Stimulated activated CD4-positive, alpha-beta T cell treated with anti-CD3 and anti-CD28 coated beads, Interleukin-1b, Interleukin-23, amount 100 ng/mL, for 4 hours (primary cell): ENCODE measurements around the gene CDH4.

Experiments used
- DNase-seq, 2 donors: peaks; one replicate each; pipeline ENCODE4 v3.0.0-alpha.2; 2020; ENCODE audit warnings: low read depth in 2 of 2

The CDH4 gene

GRCh38 chr20:61815678-61816077 is 563.6 kb downstream of the CDH4 start:
- DNase-seq, result no peak

GRCh38 chr20:61816606-61817460 is 564.8 kb downstream of the CDH4 start:
- DNase-seq, result no peak

DNA sequence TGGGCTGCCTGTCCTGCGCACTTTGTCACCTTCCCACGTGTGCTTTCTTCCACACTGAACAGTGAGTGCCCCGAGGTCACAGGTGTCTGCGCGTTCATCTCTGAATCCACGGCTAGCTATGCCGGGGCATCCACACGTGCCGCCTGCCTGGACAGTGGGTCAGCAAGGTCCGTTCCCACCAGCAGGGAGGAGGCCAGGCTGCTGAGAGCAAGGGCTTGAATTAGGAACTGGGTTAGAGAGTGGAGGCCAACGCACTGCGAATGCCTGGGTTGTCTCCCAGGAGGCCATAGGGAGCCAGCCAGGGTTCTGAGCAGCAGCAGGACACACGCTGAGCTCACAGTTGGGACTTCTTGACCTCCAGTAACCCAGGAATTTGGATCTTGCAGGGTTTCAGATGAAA is 565.5 kb downstream of the CDH4 start:
- DNase-seq, result no peak

GRCh38 chr20:61818746-61819573 is 566.9 kb downstream of the CDH4 start:
- no peak for DNase-seq

- no peak for DNase-seq
Measured at GRCh38 chr20:61819574-61819846, 567.4 kb downstream of the CDH4 start.

DNA sequence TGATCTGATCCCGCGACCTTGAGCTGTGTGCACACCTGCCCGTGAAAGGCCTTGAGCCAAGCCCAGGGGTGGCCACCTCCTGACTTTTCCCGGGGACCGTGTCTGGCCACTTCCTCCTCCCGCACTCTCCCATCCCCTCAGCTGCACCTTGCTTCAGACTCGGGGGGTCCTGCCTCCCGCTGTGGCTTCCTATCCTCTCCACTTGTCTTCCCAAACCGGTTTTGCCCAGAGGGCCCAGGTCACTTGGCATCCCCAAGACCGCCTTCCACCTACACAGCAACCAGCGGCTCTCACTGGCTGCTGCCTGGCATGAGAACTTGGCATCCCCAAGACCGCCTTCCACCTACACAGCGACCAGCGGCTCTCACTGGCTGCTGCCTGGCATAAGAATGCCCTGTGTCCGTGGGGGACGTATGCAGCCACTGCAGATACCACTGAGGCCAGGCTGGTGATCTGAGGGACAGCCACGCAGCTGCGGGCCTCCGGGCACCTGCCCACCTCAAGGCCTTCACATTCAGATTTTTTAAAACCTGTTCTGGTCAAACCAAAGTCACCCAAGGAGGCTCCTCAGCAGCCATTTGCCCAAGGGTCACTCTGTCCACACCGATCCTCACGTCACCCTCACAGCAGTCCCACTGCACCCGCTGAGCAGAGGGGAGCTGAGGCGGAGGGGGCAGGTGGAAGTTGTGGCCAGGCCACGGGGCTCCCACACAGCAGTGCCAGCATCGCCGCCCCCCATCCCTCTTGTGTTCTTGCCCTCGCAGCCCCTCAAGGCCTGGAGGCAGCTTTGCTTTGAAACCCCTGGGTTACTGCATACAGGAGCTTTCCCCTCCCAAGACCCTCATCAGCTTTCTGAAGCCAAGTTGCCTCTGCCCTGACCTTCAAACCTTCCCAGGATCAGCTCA is 568.1 kb downstream of the CDH4 start:
- no peak for DNase-seq

GRCh38 chr20:61821735-61822134 is 569.7 kb downstream of the CDH4 start:
- DNase-seq, result no peak

GRCh38 chr20:61822396-61822795 is 570.3 kb downstream of the CDH4 start:
- DNase-seq, result no peak

- DNase-seq, result no peak
Measured at GRCh38 chr20:61823242-61823641, 571.2 kb downstream of the CDH4 start.

GRCh38 chr20:61828891-61829290 is 576.8 kb downstream of the CDH4 start:
- no peak for DNase-seq

DNA sequence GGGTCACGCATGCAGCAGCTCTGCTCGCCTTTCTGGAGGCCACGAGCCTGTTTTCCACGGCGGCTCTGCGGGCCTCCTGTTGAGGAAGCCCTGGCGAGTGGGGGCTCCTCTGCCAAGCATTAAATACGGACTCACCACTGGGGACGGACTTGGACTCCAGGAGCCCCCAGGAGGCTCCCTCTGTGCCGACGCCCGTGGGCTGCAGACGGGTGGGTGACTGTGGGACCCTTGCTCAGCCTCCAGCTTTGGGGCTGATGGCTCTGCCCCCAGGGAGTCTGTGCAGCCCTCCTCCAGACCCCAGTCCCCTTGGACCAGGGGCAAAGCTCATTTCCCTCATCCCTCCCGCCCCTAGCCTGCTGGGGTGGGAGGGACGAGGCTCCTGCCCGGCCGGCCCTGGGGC is 577.5 kb downstream of the CDH4 start:
- DNase-seq, result no peak

DNA sequence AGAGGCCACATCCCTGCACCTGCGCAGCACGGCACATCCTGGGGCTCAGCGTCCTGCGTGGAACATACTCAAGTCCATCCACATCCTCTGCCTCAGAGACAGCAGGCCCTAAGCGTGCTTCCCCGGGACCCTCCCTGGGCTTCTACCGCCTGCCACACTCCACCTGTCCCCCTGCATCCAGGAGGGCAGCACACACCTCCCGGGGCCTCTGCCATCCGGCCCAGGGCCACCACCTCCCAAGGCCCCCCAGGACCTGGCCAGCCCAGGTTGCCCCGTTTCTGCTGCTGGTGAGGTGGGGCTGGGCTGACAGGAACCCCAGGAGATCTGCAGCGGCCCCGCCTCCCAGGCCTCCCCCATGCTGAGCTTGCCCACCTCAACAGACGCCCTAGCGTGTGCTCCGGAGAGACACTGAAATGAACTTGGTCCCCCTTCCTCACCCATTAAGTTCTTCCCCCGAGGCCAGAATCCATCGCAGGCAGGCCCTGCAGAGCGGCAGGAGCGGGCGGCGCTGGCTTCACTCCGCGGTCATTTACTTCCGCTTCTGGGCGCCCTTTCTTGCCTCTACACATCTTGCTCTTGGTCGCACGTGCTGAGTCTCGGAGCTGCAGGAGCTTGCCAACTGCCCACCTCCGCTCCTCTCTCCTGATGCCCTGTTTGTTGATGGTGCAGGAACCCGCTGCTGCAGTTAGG is 578.3 kb downstream of the CDH4 start:
- no peak for DNase-seq

GRCh38 chr20:61830991-61831390 is 578.9 kb downstream of the CDH4 start:
- DNase-seq, result no peak

GRCh38 chr20:61832181-61832580 is 580.1 kb downstream of the CDH4 start:
- DNase-seq, result no peak

GRCh38 chr20:61833807-61834610 is 581.9 kb downstream of the CDH4 start:
- DNase-seq, result no peak

- no peak for DNase-seq
Measured at GRCh38 chr20:61835301-61835700, 583.2 kb downstream of the CDH4 start.

DNA sequence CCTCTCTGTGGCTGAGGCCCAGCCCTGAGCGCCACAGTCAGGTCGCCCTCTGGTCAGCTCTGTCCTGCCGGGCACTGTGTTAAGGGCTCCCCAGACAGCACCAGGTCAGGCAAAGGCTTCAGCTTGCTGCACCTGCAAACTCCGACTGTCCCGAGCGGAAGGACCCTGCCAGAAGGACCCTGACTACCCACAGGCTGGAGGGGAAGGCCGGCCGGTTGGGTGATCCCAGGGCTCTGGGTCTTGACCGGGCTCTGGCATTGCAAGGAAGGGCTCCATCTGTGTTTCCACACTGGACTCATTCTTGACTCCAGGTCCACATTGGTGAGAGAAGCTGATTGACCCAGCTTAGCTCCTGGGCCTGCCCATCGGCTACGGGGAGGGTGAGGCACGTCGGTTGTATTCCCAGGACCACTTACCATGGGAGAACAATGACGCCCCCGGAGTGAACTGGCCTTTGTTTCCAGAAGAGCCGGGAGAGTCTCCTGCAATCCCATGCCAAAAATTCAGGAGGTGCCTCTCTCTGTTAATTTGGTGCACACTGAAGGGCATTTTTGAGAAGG is 583.8 kb downstream of the CDH4 start:
- DNase-seq, result no peak

- DNase-seq, result no peak
Measured at GRCh38 chr20:61837200-61837599, 585.1 kb downstream of the CDH4 start.

GRCh38 chr20:61839223-61839911 is 587.3 kb downstream of the CDH4 start:
- DNase-seq, result no peak
